CD4-positive, alpha-beta T cell treated with Interleukin-1 beta for 1 hour (primary cell): ENCODE data around the gene CENPN.

ENCODE experiments used
- DNase-seq, 2 donors: peaks; one replicate each; pipeline ENCODE4 v3.0.0-alpha.2; 2020 to 2022

Gene CENPN

GRCh38 chr16:80991792-80992430, 15.1 kb upstream of the CENPN start:
- no peak for DNase-seq

GRCh38 chr16:80992676-80993293, 14.2 kb upstream of the CENPN start:
- no peak for DNase-seq

GRCh38 chr16:80993307-80993706, 13.7 kb upstream of the CENPN start:
- DNase-seq, result no peak

GRCh38 chr16:80993834-80994233, 13.2 kb upstream of the CENPN start:
- DNase-seq, result no peak

- no peak for DNase-seq
Observed at GRCh38 chr16:80994451-80994850, 12.6 kb upstream of the CENPN start.

GRCh38 chr16:80996688-80997138, 10.3 kb upstream of the CENPN start:
- no peak for DNase-seq

- peak in 1 of 2 donors; percentile 22 for DNase-seq
Observed at GRCh38 chr16:80997139-80997798, 9.7 kb upstream of the CENPN start.

GRCh38 chr16:80997964-80998620, 8.9 kb upstream of the CENPN start:
- no peak for DNase-seq

- no peak for DNase-seq
Observed at GRCh38 chr16:81000873-81001272, 6.1 kb upstream of the CENPN start.

- DNase-seq, result no peak
Observed at GRCh38 chr16:81001330-81001729, 5.7 kb upstream of the CENPN start.

- no peak for DNase-seq
Observed at GRCh38 chr16:81003064-81003463, 4.0 kb upstream of the CENPN start.

- peak in 1 of 2 donors; percentile 21 for DNase-seq
Observed at GRCh38 chr16:81003610-81004460, 3.2 kb upstream of the CENPN start.

GRCh38 chr16:81004646-81005353, 2.2 kb upstream of the CENPN start:
- DNase-seq, result peak; percentile 15 to 78

- no peak for DNase-seq
Observed at GRCh38 chr16:81005610-81006161, 1.3 kb upstream of the CENPN start.

- DNase-seq, result peak; percentile 68 to 75
Observed at GRCh38 chr16:81006211-81006812, 702 bp upstream of the CENPN start.

- no peak for DNase-seq
Observed at GRCh38 chr16:81008505-81008789, 1.4 kb downstream of the CENPN start.

- DNase-seq, result no peak
Observed at GRCh38 chr16:81012974-81013373, 6.0 kb downstream of the CENPN start.

GRCh38 chr16:81014672-81015071, 7.7 kb downstream of the CENPN start:
- DNase-seq, result no peak

- DNase-seq, result no peak
Observed at GRCh38 chr16:81018496-81018895, 11.5 kb downstream of the CENPN start.

GRCh38 chr16:81026429-81026828, 19.4 kb downstream of the CENPN start:
- no peak for DNase-seq

- DNase-seq, result no peak
Observed at GRCh38 chr16:81029930-81030604, 23.1 kb downstream of the CENPN start.
